ENCODE results near the gene ACE.

Gene ACE

DNA sequence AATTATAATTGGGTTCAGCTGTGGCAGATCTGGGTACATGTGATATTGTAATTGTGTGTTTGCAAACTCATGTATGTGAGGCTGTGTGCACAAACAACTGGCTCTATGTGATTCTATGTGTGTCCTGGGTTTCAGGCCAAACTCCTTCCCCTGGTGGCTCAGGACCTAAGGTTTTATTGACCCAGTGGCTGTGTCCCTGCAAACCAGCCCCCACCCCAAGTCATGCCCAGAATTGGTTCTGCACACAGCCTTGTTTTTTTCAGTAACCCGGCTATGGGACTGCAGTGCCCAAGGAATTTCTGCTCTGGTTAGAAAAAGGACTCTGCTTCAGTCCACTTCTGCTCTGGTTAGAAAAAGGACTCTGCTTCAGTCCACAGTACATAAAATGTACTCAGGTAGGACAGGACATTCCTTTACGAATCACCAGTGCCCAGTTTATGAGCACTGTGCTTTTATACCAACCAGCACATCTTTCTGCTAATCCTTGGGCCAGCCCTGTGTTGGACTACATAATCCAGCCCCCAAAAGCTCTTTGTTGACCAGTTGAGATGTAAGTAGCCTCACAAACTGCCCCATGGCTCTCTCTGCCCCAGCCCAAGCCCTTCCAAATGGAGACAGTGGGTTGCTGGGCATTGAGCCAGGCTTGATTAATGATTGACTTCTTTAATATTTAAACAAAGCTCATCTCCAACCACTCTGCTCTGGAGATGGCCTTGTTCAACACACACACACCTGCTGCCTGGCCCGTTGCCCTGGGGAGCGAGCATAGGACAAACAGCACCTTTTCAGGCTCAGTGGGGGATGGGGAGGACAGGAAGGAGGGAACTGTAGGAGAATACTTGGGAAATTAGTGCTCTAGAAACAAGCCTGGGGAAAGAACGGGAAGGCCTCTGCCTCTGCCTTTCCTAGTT, 43.4 kb downstream of the ACE start:
- no peak for DNase-seq (ENCODE audit: low spot score)
- TF ChIP-seq CTCF (conservative IDR thresholded peaks at IDR 0.05; ENCODE audit: low read depth): no peak
- H3K27ac ChIP-seq: no peak overlapping the region
- ChIA-PET CTCF (no interaction called here), POLR2A (ENCODE audit: low non-redundant PET) (no interaction called here)

DNA sequence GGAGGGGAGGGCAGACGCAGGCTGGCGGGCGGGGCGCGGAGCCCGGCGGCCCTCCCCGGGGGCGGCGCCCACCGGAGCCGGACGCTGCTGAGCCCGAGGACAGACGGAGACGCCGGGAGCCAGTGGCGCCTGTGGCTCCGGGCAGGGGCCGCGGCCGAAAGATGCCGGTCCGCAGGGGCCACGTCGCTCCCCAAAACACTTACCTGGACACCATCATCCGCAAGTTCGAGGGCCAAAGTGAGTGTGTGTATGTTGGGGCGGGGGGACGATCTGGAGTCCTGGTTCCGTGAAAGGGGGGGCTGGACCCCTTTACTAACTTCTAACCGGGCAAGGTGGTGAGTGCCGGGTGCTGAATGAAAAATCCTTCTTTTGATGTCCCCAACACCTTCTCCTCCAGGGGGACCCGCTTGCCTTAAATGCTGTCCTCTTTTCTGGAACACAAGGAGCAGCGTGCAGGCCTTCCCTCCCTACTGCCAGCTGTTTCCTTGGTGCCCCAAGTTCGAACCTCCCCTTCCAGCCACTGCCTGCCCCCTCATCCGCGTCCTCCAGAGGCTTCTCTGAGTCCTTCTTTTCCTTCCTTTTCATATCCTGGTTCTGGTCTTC, 46.5 kb downstream of the ACE start, which contains the start of gene KCNH6:
Gene KCNH6, plus strand, starts transcription at position 106 of the 603 bp plus-strand sequence. Its CDS starts 56 bp downstream, at position 162.
- no peak for TF ChIP-seq CTCF (conservative IDR thresholded peaks at IDR 0.05; ENCODE audit: low read depth)
- H3K27ac ChIP-seq: no peak within 1 kb of the TSS
- ChIA-PET CTCF (no interaction called here), POLR2A (ENCODE audit: low non-redundant PET) (no interaction called here)
- DNase-seq (ENCODE audit: low spot score): no peak

DNA sequence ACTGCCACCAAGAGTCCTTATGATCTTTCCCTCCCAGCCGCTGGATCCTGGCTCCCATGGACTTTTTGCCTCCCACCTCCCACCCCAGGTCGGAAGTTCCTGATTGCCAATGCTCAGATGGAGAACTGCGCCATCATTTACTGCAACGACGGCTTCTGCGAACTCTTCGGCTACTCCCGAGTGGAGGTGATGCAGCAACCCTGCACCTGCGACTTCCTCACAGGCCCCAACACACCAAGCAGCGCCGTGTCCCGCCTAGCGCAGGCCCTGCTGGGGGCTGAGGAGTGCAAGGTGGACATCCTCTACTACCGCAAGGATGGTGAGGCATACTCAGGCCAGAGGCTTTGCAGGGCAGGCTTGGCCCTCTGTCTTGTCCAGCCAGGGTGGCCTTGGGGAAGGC, 47.2 kb downstream of the ACE start:
- CTCF ChIA-PET: interaction anchor here (0.5 kb wide), 1 partner anchor 1075 kb away, joined by 3 read pairs; no protein-coding TSS in a partner anchor
- no peak for DNase-seq (ENCODE audit: low spot score)
- TF ChIP-seq CTCF (conservative IDR thresholded peaks at IDR 0.05; ENCODE audit: low read depth): no peak
- no peak overlapping the region for H3K27ac ChIP-seq
- POLR2A ChIA-PET (ENCODE audit: low non-redundant PET): no interaction called here

GRCh38 chr17:63525190-63525946, 48.5 kb downstream of the ACE start:
- no peak for TF ChIP-seq CTCF (conservative IDR thresholded peaks at IDR 0.05; ENCODE audit: low read depth)
- DNase-seq (ENCODE audit: low spot score): no peak
- ChIA-PET POLR2A (ENCODE audit: low non-redundant PET) (no interaction called here), CTCF (interaction anchor here (0.6 kb wide), 1 partner anchor 1004 kb away, joined by 4 read pairs; no protein-coding TSS in a partner anchor)
- no peak overlapping the region for H3K27ac ChIP-seq

DNA sequence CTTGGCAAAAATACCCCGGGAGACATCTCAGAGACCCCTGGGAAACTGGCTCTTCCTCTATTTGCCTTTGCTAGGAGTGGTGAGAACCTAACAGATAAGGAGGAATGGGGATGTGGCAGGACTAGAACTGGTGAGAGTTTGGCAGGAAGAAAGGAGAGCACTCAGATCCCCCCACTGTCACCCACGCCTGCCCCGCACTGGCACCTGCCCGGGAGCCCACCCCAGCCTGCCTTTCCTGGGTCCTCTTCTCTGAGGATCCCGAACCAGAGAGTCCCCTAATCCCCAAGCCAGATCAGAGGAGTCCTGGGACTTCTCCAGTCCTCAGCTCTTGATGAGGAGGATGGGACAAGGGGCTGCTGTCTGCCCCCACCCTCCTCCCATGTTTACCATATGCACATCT, 50.0 kb downstream of the ACE start:
- ChIA-PET CTCF (no interaction called here), POLR2A (ENCODE audit: low non-redundant PET) (interaction anchor here (0.6 kb wide), 1 partner anchor 168 kb away, joined by 3 read pairs; no protein-coding TSS in a partner anchor)
- no peak for TF ChIP-seq CTCF (conservative IDR thresholded peaks at IDR 0.05; ENCODE audit: low read depth)
- no peak overlapping the region for H3K27ac ChIP-seq
- no peak for DNase-seq (ENCODE audit: low spot score)

- ChIA-PET POLR2A (ENCODE audit: low non-redundant PET) (no interaction called here), CTCF (no interaction called here)
- no peak overlapping the region for H3K27ac ChIP-seq
- DNase-seq (ENCODE audit: low spot score): no peak
- TF ChIP-seq CTCF (conservative IDR thresholded peaks at IDR 0.05; ENCODE audit: low read depth): no peak
These were observed 51.3 kb downstream of the ACE start for GRCh38 chr17:63528183-63528582.
